SK-N-SH treated with all-trans-retinoic acid at 6 μM for 48 hours (cell line): Measurements from ENCODE around the gene CHMP1B.

Experiments used
- ATAC-seq: fragments of 200-7000 bp; cut with Tn5 transposase; 3 replicates; pipeline ENCODE4 v1.9.1; 2020; ENCODE audit warnings: mild to moderate bottlenecking, moderate library complexity
- ARNTL ChIP-seq: fragments of 450-650 bp; formaldehyde crosslinking; IDR thresholded peaks from 2 replicates; pipeline ENCODE4 v1.5.0; 2020; ENCODE audit warnings: low read depth, mild to moderate bottlenecking, moderate library complexity, borderline replicate concordance
- BACH2 ChIP-seq: fragments of 250-450 bp; sonication (Bioruptor Pico); IDR thresholded peaks from 2 replicates; pipeline ENCODE4 v1.9.0; 2021; ENCODE audit warnings: mild to moderate bottlenecking, borderline replicate concordance
- CSDC2 ChIP-seq: fragments of 250-450 bp; sonication (Bioruptor Pico); IDR thresholded peaks from 2 replicates; pipeline ENCODE4 v1.5.0; 2020; ENCODE audit warnings: mild to moderate bottlenecking, moderate library complexity
- ESRRG ChIP-seq: fragments of 250-450 bp; sonication (Bioruptor Pico); IDR thresholded peaks from 2 replicates; pipeline ENCODE4 v1.6.1; 2021; ENCODE audit warnings: mild to moderate bottlenecking
- ISL1 ChIP-seq: fragments of 250-450 bp; sonication (Bioruptor Pico); IDR thresholded peaks from 2 replicates; pipeline ENCODE4 v2.1.2; 2022; ENCODE audit warnings: mild to moderate bottlenecking, moderate library complexity
- OSR1 ChIP-seq: fragments of 250-450 bp; sonication (Bioruptor Pico); IDR thresholded peaks from 2 replicates; pipeline ENCODE4 v1.8.0; 2022; ENCODE audit warnings: moderate library complexity, mild to moderate bottlenecking, inconsistent platforms
- RARB ChIP-seq: fragments of 250-450 bp; sonication (Bioruptor Pico); IDR thresholded peaks from 2 replicates; pipeline ENCODE4 v1.8.0; 2021; ENCODE audit warnings: mild to moderate bottlenecking, moderate library complexity
- TCF4 ChIP-seq: fragments of 250-450 bp; sonication (Bioruptor Pico); IDR thresholded peaks from 2 replicates; pipeline ENCODE4 v1.8.0; 2021; ENCODE audit warnings: mild to moderate bottlenecking, moderate library complexity, borderline replicate concordance
- TOX ChIP-seq: fragments of 250-450 bp; sonication (Bioruptor Pico); IDR thresholded peaks from 2 replicates; pipeline ENCODE4 v1.8.0; 2021; ENCODE audit warnings: mild to moderate bottlenecking, moderate library complexity, borderline replicate concordance
- ZC3H10 ChIP-seq: fragments of 250-450 bp; sonication (Bioruptor Pico); IDR thresholded peaks from 2 replicates; pipeline ENCODE4 v1.5.1; 2021; ENCODE audit warnings: mild to moderate bottlenecking, moderate library complexity
- ZFP3 ChIP-seq: fragments of 250-450 bp; sonication (Bioruptor Pico); IDR thresholded peaks from 2 replicates; pipeline ENCODE4 v1.5.0; 2020; ENCODE audit warnings: mild to moderate bottlenecking, moderate library complexity
- ZFP30 ChIP-seq: fragments of 450-650 bp; formaldehyde crosslinking; IDR thresholded peaks from 2 replicates; pipeline ENCODE4 v1.5.0; 2022; ENCODE audit warnings: mild to moderate bottlenecking, moderate library complexity
- ZNF565 ChIP-seq: fragments of 450-650 bp; formaldehyde crosslinking; conservative IDR thresholded peaks from 2 replicates; pipeline ENCODE4 v1.5.0; 2020; ENCODE audit warnings: low read depth, mild to moderate bottlenecking, moderate library complexity
- ZNF70 ChIP-seq: fragments of 450-650 bp; formaldehyde crosslinking; IDR thresholded peaks from 2 replicates; pipeline ENCODE4 v1.5.0; 2020; ENCODE audit warnings: mild to moderate bottlenecking, moderate library complexity
- ZNF8 ChIP-seq: fragments of 450-650 bp; formaldehyde crosslinking; IDR thresholded peaks from 2 replicates; pipeline ENCODE4 v1.5.0; 2020; ENCODE audit warnings: mild to moderate bottlenecking, moderate library complexity
- TF ChIP-seq, protein P1 (sequence below): fragments of 250-450 bp; sonication (Bioruptor Pico); IDR thresholded peaks from 2 replicates; pipeline ENCODE4 v1.5.1; 2020; ENCODE audit warnings: low read depth, mild to moderate bottlenecking, moderate library complexity
- TF ChIP-seq, protein P2 (sequence below): fragments of 250-450 bp; sonication (Bioruptor Pico); IDR thresholded peaks from 2 replicates; pipeline ENCODE4 v1.5.1; 2021; ENCODE audit warnings: mild to moderate bottlenecking, moderate library complexity
- TF ChIP-seq, protein P3 (sequence below): fragments of 250-450 bp; sonication (Bioruptor Pico); IDR thresholded peaks from 2 replicates; pipeline ENCODE4 v1.5.0; 2020; ENCODE audit warnings: mild to moderate bottlenecking, moderate library complexity
- TF ChIP-seq, protein P4 (sequence below): fragments of 250-450 bp; sonication (Bioruptor Pico); IDR thresholded peaks from 2 replicates; pipeline ENCODE4 v1.8.0; 2021; ENCODE audit warnings: low read depth, mild to moderate bottlenecking, moderate library complexity, borderline replicate concordance
- TF ChIP-seq, protein P5 (sequence below): fragments of 250-450 bp; sonication (Bioruptor Pico); IDR thresholded peaks from 2 replicates; pipeline ENCODE4 v1.8.0; 2020; ENCODE audit warnings: mild to moderate bottlenecking, moderate library complexity, borderline replicate concordance

The CHMP1B gene

DNA sequence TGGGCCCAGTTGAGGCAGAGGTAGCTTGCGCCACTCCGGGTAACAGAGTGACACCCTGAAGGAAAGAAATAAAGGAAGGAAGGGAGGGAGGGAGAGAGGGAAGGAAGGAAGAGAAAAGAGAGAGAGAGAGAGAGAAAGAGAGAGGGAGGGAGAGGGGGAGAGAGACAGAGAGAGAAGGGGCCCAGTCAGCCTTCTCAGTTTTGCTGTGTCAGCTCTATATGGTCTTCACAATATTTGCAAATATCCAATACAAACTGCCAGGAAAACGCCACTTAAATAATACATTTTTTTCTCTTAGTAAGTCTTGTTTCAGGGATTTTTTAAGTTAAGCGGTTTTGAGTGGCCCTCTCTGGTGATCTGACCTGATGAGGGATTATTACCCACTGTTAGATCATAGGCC lies 5.6 kb upstream of the CHMP1B start:
- ATAC-seq, result no peak
- TF ChIP-seq ESRRG (CRISPR knock-in tag) (no peak), TOX (CRISPR knock-in tag) (no peak), ZFP3 (CRISPR knock-in tag) (no peak), ZNF565 (no peak)

DNA sequence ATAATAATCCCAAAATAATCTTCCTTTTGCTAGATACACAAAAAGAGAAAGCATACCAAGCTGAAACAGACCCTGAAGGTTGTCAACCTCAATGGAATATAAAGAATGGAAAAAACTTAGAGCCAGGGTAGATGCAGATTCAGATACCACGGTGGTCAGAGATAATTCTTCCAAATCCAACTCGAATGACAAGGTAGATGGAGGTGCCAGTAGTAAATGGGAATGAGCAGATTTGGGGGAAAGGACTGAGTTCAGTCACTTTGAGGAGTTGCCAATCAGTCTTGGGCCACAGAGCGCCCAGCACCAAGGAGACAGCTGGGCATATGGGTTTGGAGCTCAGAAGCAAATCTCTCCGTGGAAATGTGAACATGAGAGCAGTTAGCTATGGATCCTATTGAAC lies 3.4 kb upstream of the CHMP1B start:
- no peak for ATAC-seq
- no peak for TF ChIP-seq ZFP3 (CRISPR knock-in tag)
- TF ChIP-seq ISL1, result no peak
- no peak for TF ChIP-seq RARB
- TF ChIP-seq BACH2 (CRISPR knock-in tag), result no peak
- TF ChIP-seq TCF4 (CRISPR knock-in tag), result no peak
- TF ChIP-seq ZFP30 (CRISPR knock-in tag), result no peak
- TF ChIP-seq ZC3H10 (CRISPR knock-in tag), result no peak
- TF ChIP-seq, protein P1, sequence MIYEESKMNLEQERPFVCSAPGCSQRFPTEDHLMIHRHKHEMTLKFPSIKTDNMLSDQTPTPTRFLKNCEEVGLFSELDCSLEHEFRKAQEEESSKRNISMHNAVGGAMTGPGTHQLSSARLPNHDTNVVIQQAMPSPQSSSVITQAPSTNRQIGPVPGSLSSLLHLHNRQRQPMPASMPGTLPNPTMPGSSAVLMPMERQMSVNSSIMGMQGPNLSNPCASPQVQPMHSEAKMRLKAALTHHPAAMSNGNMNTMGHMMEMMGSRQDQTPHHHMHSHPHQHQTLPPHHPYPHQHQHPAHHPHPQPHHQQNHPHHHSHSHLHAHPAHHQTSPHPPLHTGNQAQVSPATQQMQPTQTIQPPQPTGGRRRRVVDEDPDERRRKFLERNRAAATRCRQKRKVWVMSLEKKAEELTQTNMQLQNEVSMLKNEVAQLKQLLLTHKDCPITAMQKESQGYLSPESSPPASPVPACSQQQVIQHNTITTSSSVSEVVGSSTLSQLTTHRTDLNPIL (CRISPR knock-in tag), result no peak
- TF ChIP-seq ZNF8 (CRISPR knock-in tag), result no peak
- no peak for TF ChIP-seq ZNF70 (CRISPR knock-in tag)
- TF ChIP-seq, protein P2, sequence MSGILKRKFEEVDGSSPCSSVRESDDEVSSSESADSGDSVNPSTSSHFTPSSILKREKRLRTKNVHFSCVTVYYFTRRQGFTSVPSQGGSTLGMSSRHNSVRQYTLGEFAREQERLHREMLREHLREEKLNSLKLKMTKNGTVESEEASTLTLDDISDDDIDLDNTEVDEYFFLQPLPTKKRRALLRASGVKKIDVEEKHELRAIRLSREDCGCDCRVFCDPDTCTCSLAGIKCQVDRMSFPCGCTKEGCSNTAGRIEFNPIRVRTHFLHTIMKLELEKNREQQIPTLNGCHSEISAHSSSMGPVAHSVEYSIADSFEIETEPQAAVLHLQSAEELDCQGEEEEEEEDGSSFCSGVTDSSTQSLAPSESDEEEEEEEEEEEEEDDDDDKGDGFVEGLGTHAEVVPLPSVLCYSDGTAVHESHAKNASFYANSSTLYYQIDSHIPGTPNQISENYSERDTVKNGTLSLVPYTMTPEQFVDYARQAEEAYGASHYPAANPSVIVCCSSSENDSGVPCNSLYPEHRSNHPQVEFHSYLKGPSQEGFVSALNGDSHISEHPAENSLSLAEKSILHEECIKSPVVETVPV (CRISPR knock-in tag), result no peak
- TF ChIP-seq, protein P3, sequence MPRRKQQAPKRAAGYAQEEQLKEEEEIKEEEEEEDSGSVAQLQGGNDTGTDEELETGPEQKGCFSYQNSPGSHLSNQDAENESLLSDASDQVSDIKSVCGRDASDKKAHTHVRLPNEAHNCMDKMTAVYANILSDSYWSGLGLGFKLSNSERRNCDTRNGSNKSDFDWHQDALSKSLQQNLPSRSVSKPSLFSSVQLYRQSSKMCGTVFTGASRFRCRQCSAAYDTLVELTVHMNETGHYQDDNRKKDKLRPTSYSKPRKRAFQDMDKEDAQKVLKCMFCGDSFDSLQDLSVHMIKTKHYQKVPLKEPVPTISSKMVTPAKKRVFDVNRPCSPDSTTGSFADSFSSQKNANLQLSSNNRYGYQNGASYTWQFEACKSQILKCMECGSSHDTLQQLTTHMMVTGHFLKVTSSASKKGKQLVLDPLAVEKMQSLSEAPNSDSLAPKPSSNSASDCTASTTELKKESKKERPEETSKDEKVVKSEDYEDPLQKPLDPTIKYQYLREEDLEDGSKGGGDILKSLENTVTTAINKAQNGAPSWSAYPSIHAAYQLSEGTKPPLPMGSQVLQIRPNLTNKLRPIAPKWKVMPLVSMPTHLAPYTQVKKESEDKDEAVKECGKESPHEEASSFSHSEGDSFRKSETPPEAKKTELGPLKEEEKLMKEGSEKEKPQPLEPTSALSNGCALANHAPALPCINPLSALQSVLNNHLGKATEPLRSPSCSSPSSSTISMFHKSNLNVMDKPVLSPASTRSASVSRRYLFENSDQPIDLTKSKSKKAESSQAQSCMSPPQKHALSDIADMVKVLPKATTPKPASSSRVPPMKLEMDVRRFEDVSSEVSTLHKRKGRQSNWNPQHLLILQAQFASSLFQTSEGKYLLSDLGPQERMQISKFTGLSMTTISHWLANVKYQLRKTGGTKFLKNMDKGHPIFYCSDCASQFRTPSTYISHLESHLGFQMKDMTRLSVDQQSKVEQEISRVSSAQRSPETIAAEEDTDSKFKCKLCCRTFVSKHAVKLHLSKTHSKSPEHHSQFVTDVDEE (CRISPR knock-in tag), result no peak
- no peak for TF ChIP-seq CSDC2 (CRISPR knock-in tag)
- TF ChIP-seq TOX (CRISPR knock-in tag), result no peak
- no peak for TF ChIP-seq ARNTL (CRISPR knock-in tag)

DNA sequence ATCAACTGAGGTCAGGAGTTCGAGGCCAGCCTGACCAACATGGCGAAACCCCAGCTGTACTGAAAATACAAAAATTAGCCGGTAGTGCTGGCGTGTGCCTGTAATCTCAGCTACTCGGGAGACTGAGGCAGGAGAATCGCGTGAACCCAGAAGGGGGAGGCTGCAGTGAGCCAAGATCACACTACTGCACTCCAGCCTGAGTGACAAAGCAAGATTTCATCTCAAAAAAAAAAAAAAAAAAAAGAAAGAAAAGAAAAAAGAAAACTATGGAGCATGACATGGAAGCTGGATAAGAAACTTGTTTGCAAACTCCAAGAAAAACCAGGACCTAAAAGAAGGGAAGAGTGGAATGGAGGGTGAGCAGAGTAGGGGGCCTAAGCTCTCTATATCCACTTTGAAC lies 1.9 kb upstream of the CHMP1B start:
- TF ChIP-seq ZFP3 (CRISPR knock-in tag), result no peak
- TF ChIP-seq, protein P1 (CRISPR knock-in tag), result no peak
- ATAC-seq, result no peak

DNA sequence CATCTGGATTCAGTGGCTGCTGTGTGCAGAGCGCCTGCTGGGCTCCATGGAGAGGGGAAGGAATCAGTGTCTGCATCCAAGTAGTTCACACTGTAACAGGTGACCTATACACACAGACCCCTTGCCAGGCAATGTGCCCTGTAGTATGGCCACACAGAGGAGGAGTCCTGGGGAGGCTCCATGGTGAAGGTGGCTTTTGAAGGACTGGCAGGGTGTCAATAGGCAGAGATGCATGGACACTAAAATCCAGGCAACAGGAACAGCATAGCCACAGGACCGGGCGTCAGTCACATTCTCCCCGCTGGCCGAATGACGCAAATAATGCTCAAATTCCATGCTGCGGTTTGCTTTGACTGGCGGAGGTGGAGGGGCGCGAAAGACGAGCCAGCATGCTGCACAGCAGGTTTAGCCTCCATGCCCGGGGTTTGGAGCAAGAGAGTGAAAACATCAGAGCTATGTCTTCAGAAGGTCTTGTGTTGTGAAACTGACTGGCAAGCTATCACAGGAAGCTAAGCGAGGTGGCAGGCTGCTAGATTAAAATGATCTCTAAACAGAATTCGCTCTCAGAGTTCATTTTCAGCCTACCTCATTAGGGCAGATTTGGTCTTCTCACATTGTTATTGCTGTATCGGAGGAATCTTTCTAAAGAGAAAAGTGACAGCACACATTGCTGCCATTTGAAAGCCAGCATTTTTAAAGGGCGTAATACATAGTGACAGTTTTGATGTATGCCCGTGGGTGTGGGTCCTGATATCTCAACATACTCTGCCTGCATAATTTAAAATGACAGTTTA lies 1.2 kb upstream of the CHMP1B start:
- no peak for TF ChIP-seq RARB
- no peak for TF ChIP-seq ZNF8 (CRISPR knock-in tag)
- TF ChIP-seq, protein P1 (CRISPR knock-in tag), result no peak
- peak; percentile 88; the same call in 1 of the 2 replicates for TF ChIP-seq TOX (CRISPR knock-in tag)
- TF ChIP-seq, protein P4, sequence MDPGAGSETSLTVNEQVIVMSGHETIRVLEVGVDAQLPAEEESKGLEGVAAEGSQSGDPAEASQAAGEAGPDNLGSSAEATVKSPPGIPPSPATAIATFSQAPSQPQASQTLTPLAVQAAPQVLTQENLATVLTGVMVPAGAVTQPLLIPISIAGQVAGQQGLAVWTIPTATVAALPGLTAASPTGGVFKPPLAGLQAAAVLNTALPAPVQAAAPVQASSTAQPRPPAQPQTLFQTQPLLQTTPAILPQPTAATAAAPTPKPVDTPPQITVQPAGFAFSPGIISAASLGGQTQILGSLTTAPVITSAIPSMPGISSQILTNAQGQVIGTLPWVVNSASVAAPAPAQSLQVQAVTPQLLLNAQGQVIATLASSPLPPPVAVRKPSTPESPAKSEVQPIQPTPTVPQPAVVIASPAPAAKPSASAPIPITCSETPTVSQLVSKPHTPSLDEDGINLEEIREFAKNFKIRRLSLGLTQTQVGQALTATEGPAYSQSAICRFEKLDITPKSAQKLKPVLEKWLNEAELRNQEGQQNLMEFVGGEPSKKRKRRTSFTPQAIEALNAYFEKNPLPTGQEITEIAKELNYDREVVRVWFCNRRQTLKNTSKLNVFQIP, result no peak
- no peak for TF ChIP-seq ISL1
- no peak for TF ChIP-seq CSDC2 (CRISPR knock-in tag)
- TF ChIP-seq, protein P2 (CRISPR knock-in tag), result no peak
- TF ChIP-seq TCF4 (CRISPR knock-in tag), result no peak
- no peak for TF ChIP-seq OSR1
- no peak for TF ChIP-seq ZFP3 (CRISPR knock-in tag)
- TF ChIP-seq ZC3H10 (CRISPR knock-in tag), result peak; percentile 40; the same call in 1 of the 2 replicates
- no peak for TF ChIP-seq ZNF70 (CRISPR knock-in tag)
- TF ChIP-seq, protein P5, sequence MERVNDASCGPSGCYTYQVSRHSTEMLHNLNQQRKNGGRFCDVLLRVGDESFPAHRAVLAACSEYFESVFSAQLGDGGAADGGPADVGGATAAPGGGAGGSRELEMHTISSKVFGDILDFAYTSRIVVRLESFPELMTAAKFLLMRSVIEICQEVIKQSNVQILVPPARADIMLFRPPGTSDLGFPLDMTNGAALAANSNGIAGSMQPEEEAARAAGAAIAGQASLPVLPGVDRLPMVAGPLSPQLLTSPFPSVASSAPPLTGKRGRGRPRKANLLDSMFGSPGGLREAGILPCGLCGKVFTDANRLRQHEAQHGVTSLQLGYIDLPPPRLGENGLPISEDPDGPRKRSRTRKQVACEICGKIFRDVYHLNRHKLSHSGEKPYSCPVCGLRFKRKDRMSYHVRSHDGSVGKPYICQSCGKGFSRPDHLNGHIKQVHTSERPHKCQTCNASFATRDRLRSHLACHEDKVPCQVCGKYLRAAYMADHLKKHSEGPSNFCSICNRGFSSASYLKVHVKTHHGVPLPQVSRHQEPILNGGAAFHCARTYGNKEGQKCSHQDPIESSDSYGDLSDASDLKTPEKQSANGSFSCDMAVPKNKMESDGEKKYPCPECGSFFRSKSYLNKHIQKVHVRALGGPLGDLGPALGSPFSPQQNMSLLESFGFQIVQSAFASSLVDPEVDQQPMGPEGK, result no peak
- TF ChIP-seq, all 23 proteins: peak for 2
- ATAC-seq, result peak; percentile 75
